ENCODE results near the gene CXCL10.

DNA sequence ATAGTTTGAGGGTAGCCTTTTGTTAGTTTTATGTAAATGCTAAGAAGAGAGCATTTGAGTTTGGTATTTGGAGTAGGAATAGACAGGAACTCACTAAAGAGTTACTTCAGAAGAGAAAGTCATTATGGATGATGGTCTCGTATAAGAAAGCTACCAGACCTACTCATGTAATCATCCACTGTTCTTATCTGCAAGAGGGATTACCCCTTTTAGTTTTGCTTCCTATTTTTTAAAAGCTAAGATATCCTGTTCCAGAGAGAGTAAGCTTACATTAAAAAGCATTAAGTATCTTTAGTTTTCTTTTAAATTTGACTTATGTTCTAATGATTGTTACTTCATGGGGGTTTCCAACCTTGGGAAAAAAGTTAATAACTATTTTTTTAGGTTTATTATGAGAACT is 38.7 kb upstream of the CXCL10 start:
- TF ChIP-seq, protein P1, sequence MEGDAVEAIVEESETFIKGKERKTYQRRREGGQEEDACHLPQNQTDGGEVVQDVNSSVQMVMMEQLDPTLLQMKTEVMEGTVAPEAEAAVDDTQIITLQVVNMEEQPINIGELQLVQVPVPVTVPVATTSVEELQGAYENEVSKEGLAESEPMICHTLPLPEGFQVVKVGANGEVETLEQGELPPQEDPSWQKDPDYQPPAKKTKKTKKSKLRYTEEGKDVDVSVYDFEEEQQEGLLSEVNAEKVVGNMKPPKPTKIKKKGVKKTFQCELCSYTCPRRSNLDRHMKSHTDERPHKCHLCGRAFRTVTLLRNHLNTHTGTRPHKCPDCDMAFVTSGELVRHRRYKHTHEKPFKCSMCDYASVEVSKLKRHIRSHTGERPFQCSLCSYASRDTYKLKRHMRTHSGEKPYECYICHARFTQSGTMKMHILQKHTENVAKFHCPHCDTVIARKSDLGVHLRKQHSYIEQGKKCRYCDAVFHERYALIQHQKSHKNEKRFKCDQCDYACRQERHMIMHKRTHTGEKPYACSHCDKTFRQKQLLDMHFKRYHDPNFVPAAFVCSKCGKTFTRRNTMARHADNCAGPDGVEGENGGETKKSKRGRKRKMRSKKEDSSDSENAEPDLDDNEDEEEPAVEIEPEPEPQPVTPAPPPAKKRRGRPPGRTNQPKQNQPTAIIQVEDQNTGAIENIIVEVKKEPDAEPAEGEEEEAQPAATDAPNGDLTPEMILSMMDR (IDR thresholded peaks at IDR 0.05): no peak
- no peak for TF ChIP-seq POLR2A (IDR thresholded peaks at IDR 0.05)

Measured in uterus (tissue), 2 donors.